Astrocyte of the cerebellum (primary cell): ENCODE measurements around the gene RBM24.
A peak's percentile ranks its signal among the peaks of the same experiment; 100 is the strongest.

Source experiments
- DNase-seq: peaks from one replicate; pipeline ENCODE4 v3.0.0-alpha.2; 2011; ENCODE audit warnings: low read depth
- H3K4me3 ChIP-seq: 2 replicates; pipeline ENCODE4 v1.5.1; 2011; ENCODE audit warnings: mild to moderate bottlenecking, low read depth, low read length, moderate library complexity
- in situ Hi-C: cut with HindIII; loops from 2 replicates; pipeline ENCODE4 v1.10.0; 2017; ENCODE audit warnings: low sequenced_read_pairs
- TF ChIP-seq, protein P1 (sequence below): IDR thresholded peaks from 2 replicates; pipeline ENCODE4 v1.5.1; 2012; ENCODE audit warnings: low read length, low read depth, moderate library complexity, mild to moderate bottlenecking; ENCODE audit errors: missing control alignments

The RBM24 gene

DNA sequence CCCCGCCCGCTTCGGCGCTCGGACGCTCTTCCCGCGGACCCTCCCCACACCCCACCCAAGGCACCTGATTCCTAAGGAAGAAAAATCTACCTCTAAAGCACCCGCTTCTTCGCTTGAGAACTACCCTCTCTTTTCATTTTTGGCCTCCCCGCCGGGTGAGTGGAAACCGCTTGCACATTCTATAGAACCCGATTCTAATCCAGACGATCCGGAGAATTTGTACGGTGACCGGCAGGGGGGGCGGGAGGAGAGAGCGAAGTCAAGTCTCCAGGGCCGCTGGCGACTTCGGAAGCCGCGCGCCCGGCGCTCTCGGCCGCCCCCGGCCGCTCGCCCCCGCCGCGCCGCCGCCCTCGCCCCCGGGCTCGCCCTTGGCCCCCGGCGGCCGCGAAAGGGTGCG, at the start of gene RBM24:
TSS of gene RBM24 (plus strand) at position 262 of the 397 bp plus-strand sequence. CDS start 221 bp downstream, outside the sequence.
- H3K4me3 ChIP-seq, result peak within 1 kb of the TSS; percentile 80
- in situ Hi-C loops, result no loop called here
- TF ChIP-seq, protein P1, sequence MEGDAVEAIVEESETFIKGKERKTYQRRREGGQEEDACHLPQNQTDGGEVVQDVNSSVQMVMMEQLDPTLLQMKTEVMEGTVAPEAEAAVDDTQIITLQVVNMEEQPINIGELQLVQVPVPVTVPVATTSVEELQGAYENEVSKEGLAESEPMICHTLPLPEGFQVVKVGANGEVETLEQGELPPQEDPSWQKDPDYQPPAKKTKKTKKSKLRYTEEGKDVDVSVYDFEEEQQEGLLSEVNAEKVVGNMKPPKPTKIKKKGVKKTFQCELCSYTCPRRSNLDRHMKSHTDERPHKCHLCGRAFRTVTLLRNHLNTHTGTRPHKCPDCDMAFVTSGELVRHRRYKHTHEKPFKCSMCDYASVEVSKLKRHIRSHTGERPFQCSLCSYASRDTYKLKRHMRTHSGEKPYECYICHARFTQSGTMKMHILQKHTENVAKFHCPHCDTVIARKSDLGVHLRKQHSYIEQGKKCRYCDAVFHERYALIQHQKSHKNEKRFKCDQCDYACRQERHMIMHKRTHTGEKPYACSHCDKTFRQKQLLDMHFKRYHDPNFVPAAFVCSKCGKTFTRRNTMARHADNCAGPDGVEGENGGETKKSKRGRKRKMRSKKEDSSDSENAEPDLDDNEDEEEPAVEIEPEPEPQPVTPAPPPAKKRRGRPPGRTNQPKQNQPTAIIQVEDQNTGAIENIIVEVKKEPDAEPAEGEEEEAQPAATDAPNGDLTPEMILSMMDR, result peak; percentile 39
- peak; percentile 60 for DNase-seq

- no peak for DNase-seq
- in situ Hi-C loops, result no loop called here
- H3K4me3 ChIP-seq, result no peak overlapping the region
- TF ChIP-seq, protein P1, result no peak
Observed at GRCh38 chr6:17233531-17233930, 47.6 kb upstream of the RBM24 start.

DNA sequence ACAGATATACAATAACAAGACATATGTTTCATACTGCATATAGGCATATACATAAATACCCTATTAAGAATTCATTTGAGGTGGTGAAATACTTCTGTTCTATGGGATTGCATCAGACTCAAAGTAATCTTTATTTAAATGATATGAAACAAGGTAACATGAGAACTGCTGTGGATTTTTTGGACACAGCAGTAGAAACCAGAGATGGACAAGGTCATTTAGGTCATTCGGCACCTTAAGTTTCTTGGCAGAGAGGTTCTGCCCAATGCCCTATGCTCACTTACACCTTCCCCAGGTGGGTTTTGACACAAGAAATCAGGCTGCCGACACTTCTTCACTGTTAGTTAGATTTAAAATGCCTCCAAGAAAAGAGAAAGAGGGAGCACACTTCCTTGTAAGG, 43.9 kb upstream of the RBM24 start:
- no peak for DNase-seq
- no peak overlapping the region for H3K4me3 ChIP-seq
- in situ Hi-C loops, result no loop called here
- TF ChIP-seq, protein P1, result no peak

GRCh38 chr6:17239260-17239659, 41.9 kb upstream of the RBM24 start:
- H3K4me3 ChIP-seq, result no peak overlapping the region
- TF ChIP-seq, protein P1, result no peak
- in situ Hi-C loops, result no loop called here
- DNase-seq, result no peak

- no peak for DNase-seq
Observed at GRCh38 chr6:17240803-17241500, 40.2 kb upstream of the RBM24 start.

DNA sequence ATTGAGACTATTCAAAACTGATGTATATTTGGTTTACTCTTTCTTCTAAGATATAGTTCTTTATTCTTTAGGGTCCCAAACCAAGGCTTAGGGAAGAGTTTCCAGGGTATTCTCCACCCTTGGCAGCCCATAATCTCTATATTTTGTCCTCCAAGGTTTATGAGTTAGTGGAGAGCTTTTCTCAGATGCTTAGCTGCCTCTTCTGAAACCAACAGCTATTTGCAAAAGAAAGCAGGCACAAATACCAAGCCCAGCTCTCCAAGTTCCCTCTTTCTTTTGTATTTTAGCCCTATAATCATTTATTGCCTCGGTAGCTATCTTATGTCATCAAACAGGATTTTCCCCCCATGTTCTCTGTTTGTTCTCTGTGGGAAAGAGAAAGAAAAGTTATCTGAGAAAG, 39.1 kb upstream of the RBM24 start:
- no peak overlapping the region for H3K4me3 ChIP-seq
- no peak for DNase-seq
- TF ChIP-seq, protein P1, result no peak
- in situ Hi-C loops, result no loop called here

More at GRCh38 chr6:17240803-17241500, 40.2 kb upstream of the RBM24 start:
- in situ Hi-C loops, result no loop called here
- TF ChIP-seq, protein P1, result no peak
- no peak overlapping the region for H3K4me3 ChIP-seq
